Liver (tissue), 3 donors: ENCODE results near the gene MAML3.

Source experiments
- ATF3 ChIP-seq: IDR thresholded peaks from 2 replicates; pipeline ENCODE4 v1.6.1; 2016; ENCODE audit warnings: antibody characterized with exemption
- CTCF ChIP-seq: fragments of 150-350 bp; IDR thresholded peaks from 2 replicates; pipeline ENCODE4 v1.5.1; 2017; ENCODE audit warnings: improper control_type of control experiment, low read depth, low read length; ENCODE audit not compliant: missing input control
- FOXA1 ChIP-seq: IDR thresholded peaks from 2 replicates; pipeline ENCODE4 v1.6.1; 2016; ENCODE audit warnings: antibody characterized with exemption
- GABPA ChIP-seq, 2 donors: IDR thresholded peaks in 1 of 2; conservative IDR thresholded peaks in 1 of 2; 2 replicates each; pipeline ENCODE4 v1.6.1; 2016; ENCODE audit warnings: antibody characterized with exemption in 2 of 2, mild to moderate bottlenecking in 1 of 2, moderate library complexity in 1 of 2
- JUND ChIP-seq, 2 donors: IDR thresholded peaks; 2 replicates each; pipeline ENCODE4 v1.6.1; 2016; ENCODE audit warnings: antibody characterized with exemption in 2 of 2
- MAX ChIP-seq: IDR thresholded peaks from 2 replicates; pipeline ENCODE4 v1.6.1; 2016; ENCODE audit warnings: antibody characterized with exemption
- NR2F2 ChIP-seq: IDR thresholded peaks from 2 replicates; pipeline ENCODE4 v1.6.1; 2016; ENCODE audit warnings: antibody characterized with exemption
- RAD21 ChIP-seq, 2 donors: IDR thresholded peaks; 2 replicates each; pipeline ENCODE4 v1.6.1; 2016; ENCODE audit warnings: antibody characterized with exemption in 2 of 2, mild to moderate bottlenecking in 2 of 2
- REST ChIP-seq: IDR thresholded peaks from 2 replicates; pipeline ENCODE4 v1.6.1; 2016; ENCODE audit warnings: antibody characterized with exemption, mild to moderate bottlenecking
- TAF1 ChIP-seq: conservative IDR thresholded peaks from 2 replicates; pipeline ENCODE4 v1.6.1; 2016; ENCODE audit warnings: antibody characterized with exemption, mild to moderate bottlenecking
- ZBTB33 ChIP-seq: IDR thresholded peaks from 2 replicates; pipeline ENCODE4 v1.6.1; 2016; ENCODE audit warnings: antibody characterized with exemption
- donor health status: healthy.
- donor health status: healthy.

GRCh38 chr4:139840773-139841172 is 313.2 kb downstream of the MAML3 start:
- TF ChIP-seq CTCF (no peak), JUND (IDR thresholded peaks at IDR 0.05) (no peak), TAF1 (no peak), RAD21 (IDR thresholded peaks at IDR 0.05) (no peak), GABPA (IDR thresholded peaks at IDR 0.05 in 1 of 2, conservative IDR thresholded peaks at IDR 0.05 in 1 of 2) (no peak), FOXA1 (no peak), ZBTB33 (no peak), REST (no peak), ATF3 (no peak), MAX (no peak), NR2F2 (no peak)
